ENCODE measurements around the gene DPYD.

Gene DPYD

GRCh38 chr1:97680470-97680869, 240.4 kb downstream of the DPYD start:
- DNase-seq, result no peak

- no peak for DNase-seq
These were observed 243.1 kb downstream of the DPYD start for GRCh38 chr1:97677702-97678101.

- DNase-seq, result no peak
These were observed 246.3 kb downstream of the DPYD start for GRCh38 chr1:97674517-97674916.

- no peak for DNase-seq
These were observed 251.9 kb downstream of the DPYD start for GRCh38 chr1:97668945-97669344.

- no peak for DNase-seq
These were observed 260.3 kb downstream of the DPYD start for GRCh38 chr1:97660431-97661105.

- DNase-seq, result no peak
These were observed 265.8 kb downstream of the DPYD start for GRCh38 chr1:97654876-97655585.

GRCh38 chr1:97651250-97651649, 269.6 kb downstream of the DPYD start:
- DNase-seq, result no peak

- DNase-seq, result no peak
These were observed 271.2 kb downstream of the DPYD start for GRCh38 chr1:97649591-97649990.

- DNase-seq, result no peak
These were observed 273.1 kb downstream of the DPYD start for GRCh38 chr1:97647776-97648175.

GRCh38 chr1:97646071-97646470, 274.8 kb downstream of the DPYD start:
- DNase-seq, result no peak

GRCh38 chr1:97640677-97641076, 280.2 kb downstream of the DPYD start:
- DNase-seq, result no peak

- no peak for DNase-seq
These were observed 283.9 kb downstream of the DPYD start for GRCh38 chr1:97636941-97637340.

GRCh38 chr1:97634758-97635157, 286.1 kb downstream of the DPYD start:
- DNase-seq, result no peak

GRCh38 chr1:97632776-97633175, 288.1 kb downstream of the DPYD start:
- DNase-seq, result no peak

GRCh38 chr1:97632075-97632474, 288.8 kb downstream of the DPYD start:
- DNase-seq, result no peak

- no peak for DNase-seq
These were observed 289.9 kb downstream of the DPYD start for GRCh38 chr1:97630948-97631347.

- no peak for DNase-seq
These were observed 290.6 kb downstream of the DPYD start for GRCh38 chr1:97630281-97630680.

GRCh38 chr1:97623220-97623619, 297.6 kb downstream of the DPYD start:
- no peak for DNase-seq

GRCh38 chr1:97621955-97622354, 298.9 kb downstream of the DPYD start:
- no peak for DNase-seq

GRCh38 chr1:97619706-97620105, 301.1 kb downstream of the DPYD start:
- no peak for DNase-seq

GRCh38 chr1:97610748-97611147, 310.1 kb downstream of the DPYD start:
- DNase-seq, result no peak

- no peak for DNase-seq
These were observed 310.7 kb downstream of the DPYD start for GRCh38 chr1:97610102-97610501.

GRCh38 chr1:97608272-97608671, 312.6 kb downstream of the DPYD start:
- DNase-seq, result no peak

GRCh38 chr1:97603776-97604175, 317.1 kb downstream of the DPYD start:
- DNase-seq, result no peak

- DNase-seq, result no peak
These were observed 317.6 kb downstream of the DPYD start for GRCh38 chr1:97603218-97603617.
